Liver (tissue), 9 donors: ENCODE results near the gene HIVEP2. TPM values are rescaled to one million over a fixed set of nuclear protein-coding genes. Genes with fewer than 3 reads are reported as not detected.
A peak's percentile ranks its signal among the peaks of the same experiment; 100 is the strongest.

Source experiments
- DNase-seq: peaks from one replicate; pipeline ENCODE4 v3.0.0-alpha.2; 2017; ENCODE audit warnings: low spot score
- H3K27ac ChIP-seq, 2 donors: one replicate each; pipeline ENCODE4 v1.7.0; 2013; ENCODE audit warnings: inconsistent platforms in 2 of 2, low read length in 2 of 2, control low read depth in 1 of 2, low read depth in 1 of 2, mild to moderate bottlenecking in 1 of 2
- H3K27me3 ChIP-seq, 4 donors: one replicate each; pipeline versions ENCODE4 v1.6.1 to v1.7.0; 2013; ENCODE audit warnings: low read length in 3 of 4, inconsistent platforms in 1 of 4, mild to moderate bottlenecking in 1 of 4, moderate library complexity in 1 of 4; ENCODE audit not compliant: control insufficient read depth in 4 of 4, insufficient read depth in 4 of 4
- H3K36me3 ChIP-seq, 4 donors: one replicate each; pipeline versions ENCODE4 v1.6.1 to v1.7.0; 2013; ENCODE audit warnings: low read length in 3 of 4, mild to moderate bottlenecking in 3 of 4, low read depth in 1 of 4, moderate library complexity in 1 of 4; ENCODE audit not compliant: control insufficient read depth in 4 of 4, insufficient read depth in 3 of 4
- H3K4me1 ChIP-seq, 4 donors: one replicate each; pipeline versions ENCODE4 v1.6.1 to v1.7.0; 2013; ENCODE audit warnings: low read length in 3 of 4, mild to moderate bottlenecking in 3 of 4, moderate library complexity in 1 of 4; ENCODE audit not compliant: control insufficient read depth in 4 of 4, insufficient read depth in 4 of 4
- H3K4me3 ChIP-seq, 3 donors: one replicate each; pipeline versions ENCODE4 v1.6.1 to v1.7.0; 2013; ENCODE audit warnings: low read length in 3 of 3, control low read depth in 1 of 3, low read depth in 1 of 3, mild to moderate bottlenecking in 1 of 3
- H3K9ac ChIP-seq, 2 donors: one replicate each; pipeline ENCODE4 v1.7.0; 2013; ENCODE audit warnings: low read length in 2 of 2, mild to moderate bottlenecking in 2 of 2, moderate library complexity in 2 of 2, control low read depth in 1 of 2, low read depth in 1 of 2
- H3K9me3 ChIP-seq, 4 donors: one replicate each; pipeline versions ENCODE4 v1.6.1 to v1.7.0; 2013; ENCODE audit warnings: low read length in 3 of 4; ENCODE audit not compliant: control insufficient read depth in 4 of 4
- EGR1 ChIP-seq, 2 donors: IDR thresholded peaks; 2 replicates each; pipeline ENCODE4 v1.6.1; 2016 to 2018; ENCODE audit warnings: antibody characterized with exemption in 2 of 2, low read depth in 2 of 2
- FOXA1 ChIP-seq: IDR thresholded peaks from 2 replicates; pipeline ENCODE4 v1.6.1; 2016; ENCODE audit warnings: antibody characterized with exemption
- FOXA2 ChIP-seq: IDR thresholded peaks from 2 replicates; pipeline ENCODE4 v1.6.1; 2016; ENCODE audit warnings: antibody characterized with exemption
- GABPA ChIP-seq, 2 donors: IDR thresholded peaks in 1 of 2; conservative IDR thresholded peaks in 1 of 2; 2 replicates each; pipeline ENCODE4 v1.6.1; 2016; ENCODE audit warnings: antibody characterized with exemption in 2 of 2, mild to moderate bottlenecking in 1 of 2, moderate library complexity in 1 of 2
- HNF4A ChIP-seq, 2 donors: conservative IDR thresholded peaks; 2 replicates each; pipeline ENCODE4 v1.6.1; 2016; ENCODE audit warnings: antibody characterized with exemption in 2 of 2, mild to moderate bottlenecking in 2 of 2
- JUND ChIP-seq, 2 donors: IDR thresholded peaks; 2 replicates each; pipeline ENCODE4 v1.6.1; 2016; ENCODE audit warnings: antibody characterized with exemption in 2 of 2
- MAX ChIP-seq: IDR thresholded peaks from 2 replicates; pipeline ENCODE4 v1.6.1; 2016; ENCODE audit warnings: antibody characterized with exemption
- REST ChIP-seq: IDR thresholded peaks from 2 replicates; pipeline ENCODE4 v1.6.1; 2016; ENCODE audit warnings: antibody characterized with exemption, mild to moderate bottlenecking
- SP1 ChIP-seq: IDR thresholded peaks from 2 replicates; pipeline ENCODE4 v1.6.1; 2018; ENCODE audit warnings: antibody characterized with exemption, mild to moderate bottlenecking
- TAF1 ChIP-seq: conservative IDR thresholded peaks from 2 replicates; pipeline ENCODE4 v1.6.1; 2016; ENCODE audit warnings: antibody characterized with exemption, mild to moderate bottlenecking
- YY1 ChIP-seq: IDR thresholded peaks from 2 replicates; pipeline ENCODE4 v1.6.1; 2016; ENCODE audit warnings: antibody characterized with exemption, mild to moderate bottlenecking
- ZBTB33 ChIP-seq: IDR thresholded peaks from 2 replicates; pipeline ENCODE4 v1.6.1; 2016; ENCODE audit warnings: antibody characterized with exemption
- WGBS: extraction: QIAGEN DNeasy Blood & Tissue Kit; methylation state at CpG from one replicate; pipeline ENCODE4 v1.1.7; 2013; 5-methylcytosine and 5-hydroxymethylcytosine counted together
- polyA plus RNA-seq, 2 donors: library from polyadenylated mRNA; stranded (reverse) in 1 of 2; unstranded in 1 of 2; fragments of 200-250 nt in 1 of 2; fragments of >200 nt in 1 of 2; fragmentation: Nextera tagmentation in 1 of 2; extraction: Ambion mirVana in 1 of 2; gene quantifications; one replicate each; pipeline versions ENCODE4 v1.2.1 to v1.2.3, GENCODE V29; 2013 to 2015
- total RNA-seq, 2 donors: library from RNA; depleted of rRNA; stranded (reverse); fragments of >200 nt; gene quantifications; one replicate each; pipeline ENCODE4 v1.2.3, GENCODE V29; 2014
- TF ChIP-seq, protein P1 (sequence below): IDR thresholded peaks from 2 replicates; pipeline ENCODE4 v1.6.1; 2016; ENCODE audit warnings: antibody characterized with exemption
- donor health status: healthy.
- donor health status: healthy.
- donor health status: healthy.
- donor health status: healthy.
- donor health status: healthy.

HIVEP2 gene
- total and polyA plus RNA-seq, 4 donors = 0.82 to 6.6 (median 1.3) TPM

- peak overlapping the region in 1 of 2 donors; percentile 21 for H3K9ac ChIP-seq
- H3K9me3 ChIP-seq = no peaks in the 10 kb centered on the region
- TF ChIP-seq TAF1 = no peak
- TF ChIP-seq GABPA (IDR thresholded peaks at IDR 0.05 in 1 of 2, conservative IDR thresholded peaks at IDR 0.05 in 1 of 2) = no peak
- no peak for TF ChIP-seq YY1
- TF ChIP-seq ZBTB33 = no peak
- TF ChIP-seq FOXA2 = no peak
- TF ChIP-seq EGR1 (IDR thresholded peaks at IDR 0.05; ENCODE audit: low read depth in 2 of 2) = no peak
- TF ChIP-seq JUND (IDR thresholded peaks at IDR 0.05) = no peak
- no peak for TF ChIP-seq SP1
- no peak for TF ChIP-seq REST
- H3K27me3 ChIP-seq = no peaks in the 10 kb centered on the region
- H3K27ac ChIP-seq = peak overlapping the region; percentile 56 to 78
- H3K4me3 ChIP-seq = peak overlapping the region in 1 of 3 donors; percentile 61
- DNase-seq = no peak
- H3K4me1 ChIP-seq = peaks cover 4 to 28% (median 15%) of the 10 kb centered on the region in 4 donors
- WGBS = 66% methylated on average over 2 of the region's 2 CpGs
- H3K36me3 ChIP-seq = no peaks in the 10 kb centered on the region
These were observed 99.8 kb downstream of the HIVEP2 start for GRCh38 chr6:142845143-142845571.

DNA sequence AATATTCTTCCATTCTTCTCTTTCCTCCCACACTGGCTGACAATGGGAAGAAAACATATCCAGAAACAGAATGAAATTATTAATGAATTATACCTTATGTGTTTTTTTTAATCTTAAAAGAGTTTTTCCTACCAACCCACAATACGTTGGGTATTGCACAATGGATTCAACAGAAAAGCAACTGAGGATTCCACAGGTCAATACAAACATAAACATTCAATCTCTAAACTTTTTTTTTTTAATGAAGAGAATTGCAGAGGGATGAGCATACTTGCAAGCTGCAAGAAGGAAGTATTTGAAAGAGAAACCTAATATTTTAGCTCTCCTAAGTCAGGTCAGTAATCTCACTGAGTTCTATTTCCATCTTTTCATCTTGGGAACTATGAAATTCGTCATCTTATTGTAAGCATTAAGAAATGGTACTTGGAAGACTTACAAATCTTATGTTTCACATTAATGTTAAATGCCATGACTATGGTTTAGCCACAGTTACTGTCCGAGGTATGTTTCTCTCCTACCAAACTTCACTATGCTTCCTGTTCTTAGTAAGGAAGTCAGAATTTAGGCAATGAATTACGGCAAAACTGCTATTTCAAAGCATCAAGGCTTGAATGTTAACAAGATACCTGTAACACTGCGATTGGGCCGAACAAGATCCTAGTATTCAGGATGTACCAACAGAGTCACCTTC is 100.8 kb downstream of the HIVEP2 start:
- no peak for DNase-seq
- no peak overlapping the region for H3K4me3 ChIP-seq
- no peak overlapping the region for H3K9ac ChIP-seq
- no peaks in the 10 kb centered on the region for H3K27me3 ChIP-seq
- H3K9me3 ChIP-seq = no peaks in the 10 kb centered on the region
- no peaks in the 10 kb centered on the region for H3K36me3 ChIP-seq
- H3K4me1 ChIP-seq = peaks cover 6 to 28% (median 14%) of the 10 kb centered on the region in 4 donors
- no peak overlapping the region for H3K27ac ChIP-seq
- WGBS = 76% methylated on average over 6 of the region's 6 CpGs
- TF ChIP-seq ZBTB33 (no peak), SP1 (no peak), HNF4A (conservative IDR thresholded peaks at IDR 0.05) (no peak), YY1 (no peak), JUND (IDR thresholded peaks at IDR 0.05) (no peak), REST (no peak), FOXA1 (no peak), MAX (no peak)
- TF ChIP-seq, protein P1, sequence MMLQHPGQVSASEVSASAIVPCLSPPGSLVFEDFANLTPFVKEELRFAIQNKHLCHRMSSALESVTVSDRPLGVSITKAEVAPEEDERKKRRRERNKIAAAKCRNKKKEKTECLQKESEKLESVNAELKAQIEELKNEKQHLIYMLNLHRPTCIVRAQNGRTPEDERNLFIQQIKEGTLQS = no peak
